Lung (tissue), 12 donors: ENCODE results near the gene NT5DC3. TPM values are rescaled to one million over a fixed set of nuclear protein-coding genes. Genes with fewer than 3 reads are reported as not detected.

Experiments
- ATAC-seq: fragments of 200-7000 bp; cut with Tn5 transposase; one replicate; pipeline ENCODE4 v1.9.1; 2020; ENCODE audit warnings: moderate number of reproducible peaks; ENCODE audit not compliant: insufficient read depth, low FRiP score
- DNase-seq, 3 donors: peaks; one replicate each; pipeline ENCODE4 v3.0.0-alpha.2; 2013 to 2017
- H3K27ac ChIP-seq, 2 donors: one replicate each; pipeline ENCODE4 v1.5.1; 2013; ENCODE audit warnings: mild to moderate bottlenecking in 2 of 2, moderate library complexity in 2 of 2, control low read depth in 1 of 2, inconsistent platforms in 1 of 2, low read depth in 1 of 2, low read length in 1 of 2
- H3K27me3 ChIP-seq, 3 donors: one replicate each; pipeline ENCODE4 v1.5.1; 2013; ENCODE audit warnings: low read length in 2 of 3; ENCODE audit not compliant: control insufficient read depth in 3 of 3, insufficient read depth in 3 of 3
- H3K36me3 ChIP-seq, 4 donors: one replicate each; pipeline ENCODE4 v1.5.1; 2013; ENCODE audit warnings: low read length in 4 of 4, mild to moderate bottlenecking in 1 of 4, moderate library complexity in 1 of 4; ENCODE audit not compliant: control insufficient read depth in 4 of 4, insufficient read depth in 4 of 4
- H3K4me1 ChIP-seq, 5 donors: one replicate each; pipeline ENCODE4 v1.5.1; 2013; ENCODE audit warnings: low read length in 5 of 5, mild to moderate bottlenecking in 2 of 5, moderate library complexity in 1 of 5; ENCODE audit not compliant: control insufficient read depth in 5 of 5, insufficient read depth in 5 of 5
- H3K4me3 ChIP-seq: one replicate; pipeline ENCODE4 v1.5.1; 2013; ENCODE audit warnings: mild to moderate bottlenecking, control low read depth, moderate library complexity
- H3K9ac ChIP-seq, 2 donors: one replicate each; pipeline ENCODE4 v1.5.1; 2013; ENCODE audit warnings: low read length in 2 of 2, control low read depth in 1 of 2; ENCODE audit not compliant: insufficient read depth in 1 of 2
- H3K9me3 ChIP-seq, 4 donors: one replicate each; pipeline ENCODE4 v1.5.1; 2013; ENCODE audit warnings: low read length in 3 of 4, mild to moderate bottlenecking in 1 of 4, moderate library complexity in 1 of 4; ENCODE audit not compliant: control insufficient read depth in 4 of 4, insufficient read depth in 3 of 4
- WGBS, 2 donors: extraction: QIAGEN DNeasy Blood & Tissue Kit; methylation state at CpG; one replicate each; pipeline ENCODE4 v1.1.7; 2013; 5-methylcytosine and 5-hydroxymethylcytosine counted together
- polyA plus RNA-seq, 2 donors: library from polyadenylated mRNA; stranded (reverse); fragments of 200-250 nt; gene quantifications; one replicate each; pipeline ENCODE4 v1.2.1, GENCODE V29; 2013
- total RNA-seq, 2 donors: library from RNA; depleted of rRNA in 1 of 2; stranded (reverse); fragments of >200 nt in 1 of 2; gene quantifications; one replicate each; pipeline ENCODE4 v1.2.1, GENCODE V29; 2014 to 2021
- TF ChIP-seq, protein P1 (sequence below): IDR thresholded peaks from 2 replicates; pipeline ENCODE4 v1.5.1; 2012; ENCODE audit warnings: mild to moderate bottlenecking; ENCODE audit errors: control extremely low read depth, extremely low read depth
- donor health status: control.
- donor health status: control.
- donor health status: Bipolar disorder and iron deficiency.
- donor health status: healthy.
- donor health status: DM: yes; HTN: yes; CAD: no.

Gene NT5DC3
- total and polyA plus RNA-seq, 4 donors = 0.93 to 12.3 (median 3.6) TPM

DNA sequence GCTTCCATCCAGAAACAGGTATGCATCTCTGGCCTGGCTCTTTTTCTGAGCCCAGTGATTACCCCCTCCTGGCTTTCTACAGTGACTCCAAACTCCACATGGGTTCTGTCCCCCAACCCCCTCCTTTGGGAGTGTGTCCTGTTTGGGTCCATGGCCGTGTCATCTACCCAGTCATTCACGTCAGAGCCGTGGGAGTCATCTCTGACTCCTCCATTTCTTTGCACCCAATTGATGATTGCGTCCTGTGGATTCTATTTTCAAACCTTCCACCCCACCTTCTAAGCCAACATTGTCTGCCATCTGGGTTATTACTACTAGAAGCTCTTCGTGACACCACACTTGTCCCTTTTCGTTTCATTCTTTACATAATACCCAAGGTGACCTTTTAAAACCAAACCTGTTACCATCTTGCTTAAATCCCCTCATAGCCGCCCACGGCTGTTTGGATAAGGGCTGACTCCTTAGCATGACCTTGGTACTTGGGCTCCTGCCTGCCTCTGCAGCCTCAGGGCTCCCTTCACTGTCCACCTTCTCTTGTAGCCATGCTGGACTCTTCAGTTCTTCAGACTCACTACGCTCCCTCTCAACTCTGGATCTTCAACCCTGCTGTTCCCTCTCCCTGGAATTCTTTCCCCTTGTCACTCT, 38.1 kb upstream of the NT5DC3 start:
- Histone ChIP-seq H3K4me3 (no peak overlapping the region), H3K36me3 (no peaks in the 10 kb centered on the region), H3K4me1 (no peaks in the 10 kb centered on the region), H3K9ac (no peak overlapping the region), H3K27ac (no peak overlapping the region), H3K27me3 (no peaks in the 10 kb centered on the region), H3K9me3 (no peaks in the 10 kb centered on the region)
- TF ChIP-seq, protein P1, sequence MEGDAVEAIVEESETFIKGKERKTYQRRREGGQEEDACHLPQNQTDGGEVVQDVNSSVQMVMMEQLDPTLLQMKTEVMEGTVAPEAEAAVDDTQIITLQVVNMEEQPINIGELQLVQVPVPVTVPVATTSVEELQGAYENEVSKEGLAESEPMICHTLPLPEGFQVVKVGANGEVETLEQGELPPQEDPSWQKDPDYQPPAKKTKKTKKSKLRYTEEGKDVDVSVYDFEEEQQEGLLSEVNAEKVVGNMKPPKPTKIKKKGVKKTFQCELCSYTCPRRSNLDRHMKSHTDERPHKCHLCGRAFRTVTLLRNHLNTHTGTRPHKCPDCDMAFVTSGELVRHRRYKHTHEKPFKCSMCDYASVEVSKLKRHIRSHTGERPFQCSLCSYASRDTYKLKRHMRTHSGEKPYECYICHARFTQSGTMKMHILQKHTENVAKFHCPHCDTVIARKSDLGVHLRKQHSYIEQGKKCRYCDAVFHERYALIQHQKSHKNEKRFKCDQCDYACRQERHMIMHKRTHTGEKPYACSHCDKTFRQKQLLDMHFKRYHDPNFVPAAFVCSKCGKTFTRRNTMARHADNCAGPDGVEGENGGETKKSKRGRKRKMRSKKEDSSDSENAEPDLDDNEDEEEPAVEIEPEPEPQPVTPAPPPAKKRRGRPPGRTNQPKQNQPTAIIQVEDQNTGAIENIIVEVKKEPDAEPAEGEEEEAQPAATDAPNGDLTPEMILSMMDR = no peak
- DNase-seq (no peak), ATAC-seq (no peak)
- 82 to 89% methylated on average over 9 of the region's 9 CpGs for WGBS, 2 donors

DNA sequence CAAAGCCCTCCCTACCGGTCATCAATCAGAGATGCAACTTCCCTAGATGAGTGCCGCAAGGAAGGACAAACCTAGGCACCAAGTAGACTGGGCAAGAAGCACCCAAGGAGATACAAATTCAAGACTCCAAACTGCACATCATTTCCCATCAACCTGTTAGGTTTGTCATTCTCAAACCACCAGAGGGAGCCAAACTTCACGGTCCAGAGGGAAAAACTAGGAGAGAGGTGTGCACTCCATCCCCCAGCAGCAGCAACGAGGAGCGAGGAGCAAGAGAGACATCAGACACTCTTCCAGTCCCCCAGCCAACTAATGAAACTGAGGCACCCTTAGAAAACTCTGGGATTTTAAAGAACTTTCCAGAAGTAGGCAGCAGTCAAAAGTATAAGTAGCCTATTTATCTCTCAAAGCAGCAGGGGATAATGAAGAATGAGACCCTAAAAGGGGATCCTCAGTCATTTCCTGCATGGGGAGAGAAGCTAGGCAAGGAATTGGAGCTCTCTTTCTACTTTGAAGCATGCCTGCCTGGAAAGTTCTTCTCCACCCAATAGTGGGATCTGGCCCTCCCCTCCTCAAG, 37.0 kb upstream of the NT5DC3 start:
- ATAC-seq = peak; percentile 69

DNA sequence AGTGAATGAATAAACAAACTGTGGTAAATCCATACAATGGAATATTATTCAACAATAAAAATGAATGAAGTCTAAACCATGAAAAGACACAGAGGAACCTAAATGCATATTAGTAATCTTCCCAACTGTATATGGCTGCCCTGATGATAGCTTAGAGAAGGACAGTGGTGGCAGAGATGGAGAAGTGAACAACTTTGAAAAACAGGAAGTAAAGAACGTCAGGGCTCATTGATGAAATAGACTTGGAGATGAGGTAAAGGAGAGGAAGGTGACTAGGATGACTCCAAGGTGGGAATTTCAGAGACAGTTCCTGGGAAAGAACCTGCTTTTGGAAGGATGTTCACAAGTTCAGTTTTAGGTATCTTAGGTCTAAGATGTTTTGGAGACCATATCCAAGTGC, 36.3 kb upstream of the NT5DC3 start:
- Histone ChIP-seq H3K4me3 (no peak overlapping the region), H3K27ac (no peak overlapping the region), H3K36me3 (no peaks in the 10 kb centered on the region), H3K27me3 (no peaks in the 10 kb centered on the region), H3K9ac (no peak overlapping the region), H3K9me3 (no peaks in the 10 kb centered on the region), H3K4me1 (no peaks in the 10 kb centered on the region)
- ATAC-seq = no peak
- 17 to 38% methylated on average over 1 of the region's 1 CpG for WGBS, 2 donors
- DNase-seq = no peak
- TF ChIP-seq, protein P1 = no peak

More for the DNA sequence above, 37.0 kb upstream of the NT5DC3 start:
- Histone ChIP-seq H3K4me3 (no peak overlapping the region), H3K27ac (no peak overlapping the region), H3K27me3 (no peaks in the 10 kb centered on the region), H3K9me3 (no peaks in the 10 kb centered on the region), H3K36me3 (no peaks in the 10 kb centered on the region), H3K9ac (no peak overlapping the region), H3K4me1 (no peaks in the 10 kb centered on the region)
- TF ChIP-seq, protein P1 = peak; percentile 65
- WGBS, 2 donors = 10 to 14% methylated on average over 5 of the region's 5 CpGs
- peak; percentile 50 to 69 (median 61) for DNase-seq
